Stomach (tissue), 9 donors: ENCODE results near the gene SF3A1. TPM values are rescaled to one million over a fixed set of nuclear protein-coding genes. Genes with fewer than 3 reads are reported as not detected.

ENCODE experiments used
- DNase-seq, 2 donors: peaks; one replicate each; pipeline versions ENCODE4 v3.0.0 to v3.0.0-alpha.2; 2013 to 2019
- H3K27ac ChIP-seq, 5 donors: fragments of 200-600 bp in 4 of 5; sonication (generic) in 4 of 5; one replicate each; pipeline ENCODE4 v1.5.1; 2013 to 2019; ENCODE audit warnings: mild to moderate bottlenecking in 1 of 5, moderate library complexity in 1 of 5
- H3K27me3 ChIP-seq, 3 donors: fragments of 200-600 bp; sonication (generic); one replicate each; pipeline ENCODE4 v1.5.1; 2017 to 2019; ENCODE audit warnings: mixed run types in 1 of 3
- H3K36me3 ChIP-seq, 4 donors: fragments of 200-600 bp; sonication (generic); 1 replicate in 3 of 4; 2 replicates in 1 of 4; pipeline ENCODE4 v1.5.1; 2016 to 2019
- H3K4me1 ChIP-seq, 4 donors: fragments of 200-600 bp; sonication (generic); one replicate each; pipeline ENCODE4 v1.5.1; 2016 to 2019
- H3K4me3 ChIP-seq, 4 donors: fragments of 200-600 bp; sonication (generic) in 3 of 4; one replicate each; pipeline ENCODE4 v1.5.1; 2016 to 2019; ENCODE audit warnings: mild to moderate bottlenecking in 1 of 4
- H3K9me3 ChIP-seq, 4 donors: fragments of 200-600 bp; sonication (generic); one replicate each; pipeline ENCODE4 v1.5.1; 2016 to 2019
- EP300 ChIP-seq: sonication (generic); formaldehyde crosslinking; IDR thresholded peaks from one replicate; pipeline ENCODE4 v1.6.1; 2017; ENCODE audit warnings: antibody characterized with exemption
- POLR2A ChIP-seq, 4 donors: fragments of 450-650 bp; IDR thresholded peaks; one replicate each; pipeline ENCODE4 v1.6.1; 2016; ENCODE audit warnings: antibody characterized with exemption in 4 of 4, control low read depth in 2 of 4, mild to moderate bottlenecking in 1 of 4, moderate library complexity in 1 of 4
- POLR2AphosphoS5 ChIP-seq, 3 donors: sonication (generic); formaldehyde crosslinking; IDR thresholded peaks; one replicate each; pipeline ENCODE4 v1.6.1; 2016; ENCODE audit warnings: antibody characterized with exemption in 3 of 3
- WGBS, 5 donors: extraction: QIAGEN DNeasy Blood & Tissue Kit in 3 of 5; methylation state at CpG; one replicate each; pipeline versions ENCODE4 v1.1.5 to v1.1.7; 2013 to 2018; 5-methylcytosine and 5-hydroxymethylcytosine counted together
- intact Hi-C: fragments of 100-400 bp; cut with DNase I; formaldehyde crosslinking; loops from one replicate; pipeline ENCODE4 v1.15.1; 2023; ENCODE audit warnings: low total_unique reads
- polyA plus RNA-seq, 3 donors: library from polyadenylated mRNA; stranded (reverse); fragments of 200-250 nt; gene quantifications; one replicate each; pipeline ENCODE4 v1.2.3, GENCODE V29; 2013
- total RNA-seq, 5 donors: library from RNA; depleted of rRNA; stranded (reverse); fragments of >200 nt; gene quantifications; one replicate each; pipeline versions ENCODE4 v1.1.0 to v1.2.3, GENCODE V29; 2014 to 2016
- TF ChIP-seq, protein P1 (sequence below), 7 experiments: fragments of 450-650 bp in 4 of 7; fragments of 200-600 bp in 3 of 7; sonication (generic) in 3 of 7; IDR thresholded peaks; one replicate each; pipeline ENCODE4 v1.5.1; 2016 to 2019; ENCODE audit warnings: antibody characterized with exemption in 7 of 7, control low read depth in 2 of 7, mild to moderate bottlenecking in 1 of 7
- donor health status: healthy with polysubstance abuse.
- donor health status: Bipolar disorder and iron deficiency.
- donor health status: healthy.

The SF3A1 gene
- total and polyA plus RNA-seq, 8 donors, result 13.6 to 316 (median 30.6) TPM

DNA sequence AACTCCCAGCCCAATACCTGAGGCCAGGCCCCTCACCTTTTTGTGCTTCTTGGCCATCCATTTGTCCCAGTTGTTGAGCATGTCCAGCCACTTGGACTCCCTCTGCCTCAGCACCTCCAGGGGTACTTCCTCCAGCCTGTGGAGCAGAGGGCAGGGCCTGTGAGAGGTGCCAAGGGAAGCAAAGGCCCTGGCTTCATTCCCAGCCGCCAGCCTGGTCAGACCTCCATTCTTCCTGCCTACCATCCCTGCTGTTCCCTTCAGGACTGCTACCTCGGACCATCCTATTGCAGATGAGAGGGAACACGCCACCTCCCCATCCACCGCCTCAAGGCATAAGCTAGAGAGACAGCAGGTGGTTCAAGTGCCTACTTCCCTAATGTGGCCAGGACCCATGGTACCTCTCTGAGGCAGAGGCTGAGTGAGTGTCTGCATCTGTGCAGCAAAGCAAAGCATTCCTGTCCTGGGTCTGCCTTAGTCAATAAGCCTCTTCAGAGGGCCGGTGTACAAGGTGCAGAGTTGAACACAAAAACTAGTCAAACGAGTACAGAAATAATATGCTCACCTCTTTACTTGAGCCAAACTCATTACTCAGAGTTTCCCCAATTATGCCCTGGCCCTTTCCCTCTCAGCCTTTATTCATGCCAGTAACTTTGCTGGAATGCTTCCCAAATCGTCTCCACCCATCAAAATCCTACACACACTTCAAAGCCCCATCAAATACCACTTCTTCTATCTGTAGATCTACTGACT lies 52.0 kb downstream of the SF3A1 start:
- Histone ChIP-seq H3K4me3 (peak overlapping the region in 1 of 4 donors; percentile 14), H3K9me3 (no peaks in the 10 kb centered on the region), H3K36me3 (peaks cover 9 to 45% (median 36%) of the 10 kb centered on the region in 4 donors), H3K4me1 (peaks cover 83 to 100% (median 92%) of the 10 kb centered on the region in 4 donors), H3K27ac (peak overlapping the region; percentile 83 to 94 (median 89)), H3K27me3 (no peaks in the 10 kb centered on the region)
- WGBS, 5 donors, result 29 to 60% (median 32%) methylated on average over 7 of the region's 7 CpGs
- TF ChIP-seq POLR2AphosphoS5 (IDR thresholded peaks at IDR 0.05) (peak in 1 of 3 donors; percentile 22), EP300 (no peak)
- DNase-seq, result peak; percentile 64 to 79
- intact Hi-C loops, result no loop called here

DNA sequence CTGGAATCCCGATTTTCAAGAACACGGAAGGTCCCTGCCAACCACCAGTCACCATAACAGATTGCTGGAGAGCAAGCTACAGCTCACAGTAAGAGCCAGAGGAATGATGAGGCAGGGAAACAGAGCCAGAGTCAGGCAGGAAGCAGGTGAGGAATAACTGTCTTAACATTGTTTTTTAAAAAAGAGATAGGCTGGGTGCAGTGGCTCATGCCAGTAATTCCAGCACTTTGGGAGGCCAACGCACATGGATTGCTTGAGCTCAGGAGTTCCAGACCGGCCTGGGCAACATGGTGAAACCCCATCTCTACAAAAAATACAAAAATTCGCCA lies 53.9 kb downstream of the SF3A1 start:
- WGBS, 5 donors, result 55 to 71% (median 70%) methylated on average over 5 of the region's 5 CpGs
- H3K36me3 ChIP-seq, result peaks cover 24 to 64% (median 54%) of the 10 kb centered on the region in 4 donors
- no peak overlapping the region for H3K4me3 ChIP-seq
- DNase-seq, result no peak
- H3K27ac ChIP-seq, result peak overlapping the region; percentile 63 to 94 (median 86)
- intact Hi-C loops, result no loop called here
- H3K4me1 ChIP-seq, result peaks cover 77 to 100% (median 92%) of the 10 kb centered on the region in 4 donors
- TF ChIP-seq, protein P1, sequence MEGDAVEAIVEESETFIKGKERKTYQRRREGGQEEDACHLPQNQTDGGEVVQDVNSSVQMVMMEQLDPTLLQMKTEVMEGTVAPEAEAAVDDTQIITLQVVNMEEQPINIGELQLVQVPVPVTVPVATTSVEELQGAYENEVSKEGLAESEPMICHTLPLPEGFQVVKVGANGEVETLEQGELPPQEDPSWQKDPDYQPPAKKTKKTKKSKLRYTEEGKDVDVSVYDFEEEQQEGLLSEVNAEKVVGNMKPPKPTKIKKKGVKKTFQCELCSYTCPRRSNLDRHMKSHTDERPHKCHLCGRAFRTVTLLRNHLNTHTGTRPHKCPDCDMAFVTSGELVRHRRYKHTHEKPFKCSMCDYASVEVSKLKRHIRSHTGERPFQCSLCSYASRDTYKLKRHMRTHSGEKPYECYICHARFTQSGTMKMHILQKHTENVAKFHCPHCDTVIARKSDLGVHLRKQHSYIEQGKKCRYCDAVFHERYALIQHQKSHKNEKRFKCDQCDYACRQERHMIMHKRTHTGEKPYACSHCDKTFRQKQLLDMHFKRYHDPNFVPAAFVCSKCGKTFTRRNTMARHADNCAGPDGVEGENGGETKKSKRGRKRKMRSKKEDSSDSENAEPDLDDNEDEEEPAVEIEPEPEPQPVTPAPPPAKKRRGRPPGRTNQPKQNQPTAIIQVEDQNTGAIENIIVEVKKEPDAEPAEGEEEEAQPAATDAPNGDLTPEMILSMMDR (IDR thresholded peaks at IDR 0.05), result no peak
- TF ChIP-seq EP300, result no peak
- no peak for TF ChIP-seq POLR2AphosphoS5 (IDR thresholded peaks at IDR 0.05)
- TF ChIP-seq POLR2A (IDR thresholded peaks at IDR 0.05), result no peak
- H3K9me3 ChIP-seq, result no peaks in the 10 kb centered on the region
- no peaks in the 10 kb centered on the region for H3K27me3 ChIP-seq

DNA sequence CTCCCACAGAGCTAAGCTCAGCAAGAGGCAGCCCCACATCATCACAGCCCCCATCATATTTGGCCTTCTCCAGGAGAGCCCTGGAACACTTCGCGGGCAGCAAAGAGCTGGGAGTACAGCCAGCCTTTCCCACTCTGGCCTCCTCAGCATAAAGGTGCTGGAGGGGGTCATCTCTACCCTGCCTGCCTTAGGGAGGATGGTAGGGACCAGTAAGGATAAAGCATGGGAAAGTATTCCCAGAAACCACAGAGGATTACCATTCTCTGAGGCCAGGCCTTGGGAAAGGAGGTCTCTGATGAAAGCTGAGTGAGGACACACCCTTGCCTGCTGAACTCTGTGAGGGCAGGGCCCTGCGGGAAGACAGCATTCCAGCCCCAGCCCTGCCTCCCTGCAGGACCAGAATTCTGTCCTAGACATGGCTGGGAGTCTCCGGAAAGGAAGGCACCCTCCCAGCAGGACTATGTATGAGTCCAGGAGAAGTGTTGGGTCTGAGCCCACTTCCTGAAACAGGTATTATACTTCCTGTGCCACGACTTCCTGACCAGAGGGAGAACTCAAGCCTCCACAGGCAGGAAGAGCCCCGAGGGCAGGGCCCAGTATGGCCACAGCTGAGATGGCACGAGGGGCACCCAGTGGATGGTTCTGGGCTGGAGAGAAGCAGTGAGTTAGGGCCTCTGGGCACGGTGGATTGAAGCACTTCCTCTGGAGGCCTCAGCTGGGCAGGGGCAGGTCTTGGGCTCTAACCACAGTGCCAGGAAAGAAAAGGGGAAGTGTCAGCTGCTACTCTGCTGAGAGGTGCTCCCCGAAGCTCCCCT lies 54.5 kb downstream of the SF3A1 start:
- H3K4me1 ChIP-seq, result peaks cover 77 to 100% (median 92%) of the 10 kb centered on the region in 4 donors

DNA sequence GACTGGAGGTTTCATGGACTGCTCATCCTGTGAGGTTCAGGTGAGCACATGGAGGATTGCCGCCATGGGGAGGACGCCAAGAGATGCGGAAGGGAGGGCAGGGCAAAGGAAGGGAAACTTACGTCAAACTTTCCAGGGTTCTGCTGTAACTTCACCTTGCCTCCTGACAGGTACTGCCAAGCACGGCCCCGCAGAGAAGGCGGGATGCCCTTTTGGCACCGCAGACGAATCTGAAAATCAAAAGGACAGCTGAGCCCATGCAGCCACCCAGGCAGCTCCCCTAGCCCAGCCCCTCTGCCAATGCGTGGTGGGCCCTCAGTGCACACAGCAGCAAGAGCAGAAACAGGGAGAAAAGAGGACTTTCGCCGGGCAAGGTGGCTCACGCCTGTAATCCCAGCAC lies 57.4 kb downstream of the SF3A1 start:
- Histone ChIP-seq H3K27ac (peak overlapping the region; percentile 33 to 78 (median 61)), H3K4me3 (no peak overlapping the region), H3K9me3 (no peaks in the 10 kb centered on the region), H3K36me3 (peaks cover 39 to 98% (median 89%) of the 10 kb centered on the region in 4 donors), H3K27me3 (no peaks in the 10 kb centered on the region), H3K4me1 (peaks cover 53 to 77% (median 70%) of the 10 kb centered on the region in 4 donors)
- 86 to 91% (median 87%) methylated on average over 13 of the region's 13 CpGs for WGBS, 5 donors
- intact Hi-C loops, result no loop called here
- TF ChIP-seq EP300, result no peak
- TF ChIP-seq, protein P1 (IDR thresholded peaks at IDR 0.05), result no peak
- no peak for TF ChIP-seq POLR2A (IDR thresholded peaks at IDR 0.05)
- no peak for TF ChIP-seq POLR2AphosphoS5 (IDR thresholded peaks at IDR 0.05)
- no peak for DNase-seq

More for the DNA sequence above, 54.5 kb downstream of the SF3A1 start:
- intact Hi-C loops, result no loop called here
- TF ChIP-seq EP300 (no peak), POLR2AphosphoS5 (IDR thresholded peaks at IDR 0.05) (peak in 1 of 3 donors; percentile 26), POLR2A (IDR thresholded peaks at IDR 0.05) (no peak)
- TF ChIP-seq, protein P1 (IDR thresholded peaks at IDR 0.05), result no peak
- no peaks in the 10 kb centered on the region for H3K27me3 ChIP-seq
- H3K9me3 ChIP-seq, result no peaks in the 10 kb centered on the region
- H3K4me3 ChIP-seq, result no peak overlapping the region
- peak overlapping the region; percentile 63 to 94 (median 86) for H3K27ac ChIP-seq
- peak; percentile 44 to 70 for DNase-seq
- H3K36me3 ChIP-seq, result peaks cover 27 to 70% (median 60%) of the 10 kb centered on the region in 4 donors
- WGBS, 5 donors, result 34 to 50% (median 39%) methylated on average over 9 of the region's 9 CpGs
